ENCODE results near the gene SMAD7. TPM values are rescaled to one million over a fixed set of nuclear protein-coding genes. Genes with fewer than 3 reads are reported as not detected.

The SMAD7 gene
- total RNA-seq, 2 experiments from 2014 or later = 2.9 to 15.1 TPM

DNA sequence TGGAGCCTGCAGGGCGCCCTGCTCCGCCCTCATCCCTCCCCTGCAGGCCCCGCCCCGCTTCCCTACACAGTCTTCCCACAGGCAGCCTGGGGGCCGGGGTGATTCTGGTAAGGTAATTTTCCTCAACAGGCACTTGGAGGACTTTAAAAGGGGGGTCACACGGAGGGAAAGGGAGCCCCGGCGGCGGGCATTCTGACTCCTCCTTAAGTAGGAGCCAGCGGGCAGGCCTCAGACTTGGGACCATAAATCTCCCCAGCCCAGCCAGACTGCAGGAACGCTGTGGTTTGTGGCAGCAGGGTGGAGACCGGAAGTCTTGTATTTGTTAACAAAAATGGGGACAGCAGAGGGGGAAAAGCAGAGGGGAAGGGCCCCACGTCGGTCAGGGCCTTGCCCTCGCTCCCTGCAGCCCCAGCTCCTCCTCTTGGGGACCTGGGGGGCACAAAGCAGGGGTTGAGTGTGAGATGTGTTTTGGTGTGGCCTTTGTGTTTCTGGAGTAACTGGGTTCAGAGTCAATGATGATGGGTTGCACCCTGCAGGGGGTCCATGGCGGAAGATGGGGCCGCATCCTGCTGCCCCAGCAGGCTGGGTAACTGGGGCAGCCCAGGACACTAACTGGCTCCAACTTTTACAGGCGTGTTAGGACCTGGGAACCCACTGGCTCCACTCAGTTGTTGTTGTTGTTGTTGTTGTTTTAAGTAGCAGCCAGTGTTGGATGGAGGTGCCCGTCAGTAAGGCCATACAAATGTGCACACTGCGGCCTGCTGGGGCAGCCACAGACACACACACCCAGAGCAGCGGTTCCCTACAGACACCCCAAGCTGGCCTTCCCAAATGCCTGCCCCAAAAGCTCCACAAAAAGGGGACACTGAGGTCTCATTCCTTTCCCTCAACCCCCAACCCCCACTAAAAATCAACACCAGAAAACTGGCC is 27.7 kb downstream of the SMAD7 start:
- POLR2A ChIA-PET = no interaction called here
- H3K4me2 ChIP-seq (ENCODE audit: low read length) = no peak overlapping the region
- BruUV-seq (replicated peaks) = no TSS peak
- H3K36me3 ChIP-seq (ENCODE audit: insufficient read depth, low read length) = peaks cover 29% of the 10 kb centered on the region; the same call in 1 of the 2 replicates
- H3K9me3 ChIP-seq (ENCODE audit: low read length) = no peaks in the 10 kb centered on the region
- H3K27ac ChIP-seq (ENCODE audit: low read depth, low read length, poor library complexity, severe bottlenecking) = no peak overlapping the region
- no peak for TF ChIP-seq EZH2phosphoT487 (IDR thresholded peaks at IDR 0.05; ENCODE audit: borderline replicate concordance, low read depth, low read length)
- TF ChIP-seq, protein P1, sequence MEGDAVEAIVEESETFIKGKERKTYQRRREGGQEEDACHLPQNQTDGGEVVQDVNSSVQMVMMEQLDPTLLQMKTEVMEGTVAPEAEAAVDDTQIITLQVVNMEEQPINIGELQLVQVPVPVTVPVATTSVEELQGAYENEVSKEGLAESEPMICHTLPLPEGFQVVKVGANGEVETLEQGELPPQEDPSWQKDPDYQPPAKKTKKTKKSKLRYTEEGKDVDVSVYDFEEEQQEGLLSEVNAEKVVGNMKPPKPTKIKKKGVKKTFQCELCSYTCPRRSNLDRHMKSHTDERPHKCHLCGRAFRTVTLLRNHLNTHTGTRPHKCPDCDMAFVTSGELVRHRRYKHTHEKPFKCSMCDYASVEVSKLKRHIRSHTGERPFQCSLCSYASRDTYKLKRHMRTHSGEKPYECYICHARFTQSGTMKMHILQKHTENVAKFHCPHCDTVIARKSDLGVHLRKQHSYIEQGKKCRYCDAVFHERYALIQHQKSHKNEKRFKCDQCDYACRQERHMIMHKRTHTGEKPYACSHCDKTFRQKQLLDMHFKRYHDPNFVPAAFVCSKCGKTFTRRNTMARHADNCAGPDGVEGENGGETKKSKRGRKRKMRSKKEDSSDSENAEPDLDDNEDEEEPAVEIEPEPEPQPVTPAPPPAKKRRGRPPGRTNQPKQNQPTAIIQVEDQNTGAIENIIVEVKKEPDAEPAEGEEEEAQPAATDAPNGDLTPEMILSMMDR (conservative IDR thresholded peaks at IDR 0.05; ENCODE audit: low read length) = no peak
- intact Hi-C loops (cut with micrococcal nuclease; ENCODE audit: unreplicated experiment) = no loop called here
- no peaks in the 10 kb centered on the region for H3K9me2 ChIP-seq (ENCODE audit: insufficient read depth, low read length)
- H3K79me2 ChIP-seq (ENCODE audit: insufficient read depth, low read depth, low read length) = peaks cover 41% of the 10 kb centered on the region; the same call in 1 of the 2 replicates
- CTCF ChIA-PET (ENCODE audit: unreplicated experiment) = no interaction called here
- no peaks in the 10 kb centered on the region for H4K20me1 ChIP-seq (ENCODE audit: insufficient read depth, low read length)
- no peak overlapping the region for H3K4me3 ChIP-seq (ENCODE audit: low read depth, low read length, poor library complexity, severe bottlenecking)
- H2AFZ ChIP-seq (ENCODE audit: low read length) = no peak overlapping the region
- H3K4me1 ChIP-seq (ENCODE audit: insufficient read depth, low read length, poor library complexity, severe bottlenecking) = peaks cover 77% of the 10 kb centered on the region
- no peak for DNase-seq (ENCODE audit: low spot score)

DNA sequence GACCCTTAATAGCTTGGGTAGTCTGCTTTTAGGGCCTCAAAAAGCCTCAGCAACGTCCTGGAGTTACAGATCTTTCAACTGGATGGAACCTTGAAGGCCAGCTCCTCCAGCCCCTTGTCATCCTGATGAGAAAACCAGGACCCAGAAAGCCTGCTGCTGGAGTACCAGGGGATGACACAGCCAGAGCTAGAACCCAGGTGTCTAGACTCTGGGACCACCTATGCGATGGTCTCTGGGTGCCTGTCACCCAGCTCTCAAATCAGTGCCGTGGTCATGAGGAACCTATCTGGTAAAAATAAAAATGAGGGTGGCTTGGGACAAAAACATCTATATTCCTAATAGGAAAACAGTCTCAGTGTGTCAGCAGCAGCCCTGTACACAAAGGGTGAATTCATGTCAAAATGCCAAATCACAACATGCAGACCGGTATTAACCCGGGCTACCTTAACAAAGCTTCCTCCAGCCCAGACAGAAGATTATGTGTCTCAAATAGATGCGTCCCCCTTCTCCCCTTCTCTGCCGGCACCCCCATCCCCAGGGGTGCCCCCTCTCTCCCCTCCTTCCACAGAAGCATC is 28.5 kb downstream of the SMAD7 start:
- ChIA-PET POLR2A (no interaction called here), CTCF (ENCODE audit: unreplicated experiment) (no interaction called here)
- H3K79me2 ChIP-seq (ENCODE audit: insufficient read depth, low read depth, low read length) = peaks cover 34% of the 10 kb centered on the region; the same call in 1 of the 2 replicates
- H3K4me2 ChIP-seq (ENCODE audit: low read length) = no peak overlapping the region
- H3K4me1 ChIP-seq (ENCODE audit: insufficient read depth, low read length, poor library complexity, severe bottlenecking) = peaks cover 77% of the 10 kb centered on the region
- no TSS peak for BruUV-seq (replicated peaks)
- TF ChIP-seq, protein P1 (conservative IDR thresholded peaks at IDR 0.05; ENCODE audit: low read length) = no peak
- no peak for TF ChIP-seq EZH2phosphoT487 (IDR thresholded peaks at IDR 0.05; ENCODE audit: borderline replicate concordance, low read depth, low read length)
- intact Hi-C loops (cut with micrococcal nuclease; ENCODE audit: unreplicated experiment) = no loop called here
- DNase-seq (ENCODE audit: low spot score) = no peak
- H2AFZ ChIP-seq (ENCODE audit: low read length) = no peak overlapping the region
- H3K9me2 ChIP-seq (ENCODE audit: insufficient read depth, low read length) = no peaks in the 10 kb centered on the region
- no peaks in the 10 kb centered on the region for H4K20me1 ChIP-seq (ENCODE audit: insufficient read depth, low read length)
- H3K36me3 ChIP-seq (ENCODE audit: insufficient read depth, low read length) = peaks cover 29% of the 10 kb centered on the region; the same call in 1 of the 2 replicates
- no peaks in the 10 kb centered on the region for H3K9me3 ChIP-seq (ENCODE audit: low read length)
- no peak overlapping the region for H3K4me3 ChIP-seq (ENCODE audit: low read depth, low read length, poor library complexity, severe bottlenecking)
- H3K27ac ChIP-seq (ENCODE audit: low read depth, low read length, poor library complexity, severe bottlenecking) = no peak overlapping the region

Data from OCI-LY7 (cell line).